DND-41 (cell line): Measurements from ENCODE around the gene ATOX1.

Experiments used
- EZH2 ChIP-seq: IDR thresholded peaks from 3 replicates; pipeline ENCODE4 v1.6.1; 2012; ENCODE audit warnings: borderline replicate concordance, low read depth, mild to moderate bottlenecking, moderate library complexity, low read length, inconsistent platforms; ENCODE audit not compliant: severe bottlenecking
- TF ChIP-seq, protein P1 (sequence below): IDR thresholded peaks from 2 replicates; pipeline ENCODE4 v1.5.1; 2012; ENCODE audit warnings: borderline replicate concordance, low read length, moderate library complexity, mild to moderate bottlenecking; ENCODE audit not compliant: poor library complexity, severe bottlenecking; ENCODE audit errors: extremely low read depth

DNA sequence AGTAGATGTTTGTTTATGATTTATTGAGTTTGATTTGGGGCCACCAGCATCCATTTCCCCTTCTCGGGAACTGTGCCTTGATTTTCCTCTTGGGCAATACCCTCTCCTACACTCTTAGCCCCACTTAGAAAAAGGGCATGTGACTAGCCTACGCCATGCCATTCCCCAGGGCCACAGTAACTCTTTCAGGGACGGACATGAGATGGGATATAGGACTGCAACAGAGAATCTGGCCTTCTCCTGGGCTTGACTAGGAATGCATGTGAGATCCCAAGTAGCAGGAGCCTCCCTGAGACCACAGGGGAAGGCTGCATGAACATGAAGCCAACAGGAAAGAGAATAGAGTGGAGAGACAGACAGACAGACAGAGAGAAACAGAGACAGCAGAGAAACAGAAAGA is 41.0 kb downstream of the ATOX1 start:
- TF ChIP-seq, protein P1, sequence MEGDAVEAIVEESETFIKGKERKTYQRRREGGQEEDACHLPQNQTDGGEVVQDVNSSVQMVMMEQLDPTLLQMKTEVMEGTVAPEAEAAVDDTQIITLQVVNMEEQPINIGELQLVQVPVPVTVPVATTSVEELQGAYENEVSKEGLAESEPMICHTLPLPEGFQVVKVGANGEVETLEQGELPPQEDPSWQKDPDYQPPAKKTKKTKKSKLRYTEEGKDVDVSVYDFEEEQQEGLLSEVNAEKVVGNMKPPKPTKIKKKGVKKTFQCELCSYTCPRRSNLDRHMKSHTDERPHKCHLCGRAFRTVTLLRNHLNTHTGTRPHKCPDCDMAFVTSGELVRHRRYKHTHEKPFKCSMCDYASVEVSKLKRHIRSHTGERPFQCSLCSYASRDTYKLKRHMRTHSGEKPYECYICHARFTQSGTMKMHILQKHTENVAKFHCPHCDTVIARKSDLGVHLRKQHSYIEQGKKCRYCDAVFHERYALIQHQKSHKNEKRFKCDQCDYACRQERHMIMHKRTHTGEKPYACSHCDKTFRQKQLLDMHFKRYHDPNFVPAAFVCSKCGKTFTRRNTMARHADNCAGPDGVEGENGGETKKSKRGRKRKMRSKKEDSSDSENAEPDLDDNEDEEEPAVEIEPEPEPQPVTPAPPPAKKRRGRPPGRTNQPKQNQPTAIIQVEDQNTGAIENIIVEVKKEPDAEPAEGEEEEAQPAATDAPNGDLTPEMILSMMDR, result no peak
- TF ChIP-seq EZH2, result no peak
